CD4-positive, alpha-beta memory T cell (primary cell): Measurements from ENCODE around the gene HSPA4L. TPM values are rescaled to one million over a fixed set of nuclear protein-coding genes. Genes with fewer than 3 reads are reported as not detected.

Experiments
- CTCF ChIA-PET: fragments of 350-600 bp; sonication (Branson Sonifier 250); formaldehyde crosslinking; loops from one replicate; lab custom pipeline; 2021; ENCODE audit warnings: inconsistent platforms; ENCODE audit not compliant: partially characterized antibody; lab: Charles Lee
- POLR2A ChIA-PET: fragments of 350-600 bp; sonication (Branson Sonifier 250); formaldehyde crosslinking; loops from one replicate; lab custom pipeline; 2021; ENCODE audit not compliant: partially characterized antibody; lab: Charles Lee
- DNase-seq, 5 donors: peaks; one replicate each; pipeline versions ENCODE4 v3.0.0 to v3.0.0-alpha.2; 2020 to 2022; ENCODE audit warnings: mixed read lengths in 1 of 5
- H3K27ac ChIP-seq: one replicate; pipeline ENCODE4 v1.7.0; 2013; ENCODE audit warnings: low read depth, low read length
- H3K27me3 ChIP-seq: 2 replicates; pipeline ENCODE4 v1.7.0; 2013; ENCODE audit warnings: mild to moderate bottlenecking, low read length, moderate library complexity; ENCODE audit not compliant: insufficient read depth
- H3K36me3 ChIP-seq: 2 replicates; pipeline ENCODE4 v1.7.0; 2013; ENCODE audit warnings: mild to moderate bottlenecking, low read length, moderate library complexity; ENCODE audit not compliant: insufficient read depth
- H3K4me1 ChIP-seq: 2 replicates; pipeline ENCODE4 v1.7.0; 2013; ENCODE audit warnings: mild to moderate bottlenecking, low read length, moderate library complexity; ENCODE audit not compliant: insufficient read depth
- H3K4me3 ChIP-seq, 2 donors: one replicate each; pipeline ENCODE4 v1.7.0; 2013; ENCODE audit warnings: low read length in 2 of 2, mild to moderate bottlenecking in 1 of 2
- H3K9me3 ChIP-seq, 2 donors: one replicate each; pipeline ENCODE4 v1.7.0; 2013; ENCODE audit warnings: low read length in 2 of 2, control low read depth in 1 of 2; ENCODE audit not compliant: control insufficient read depth in 1 of 2
- H3K27ac Mint-ChIP-seq, 7 donors: one replicate each; pipeline ENCODE4 v1.8.0; 2020 to 2021; ENCODE audit warnings: mixed read lengths in 7 of 7, mild to moderate bottlenecking in 6 of 7, inconsistent platforms in 3 of 7, moderate library complexity in 3 of 7
- H3K27me3 Mint-ChIP-seq, 2 donors: one replicate each; pipeline ENCODE4 v1.8.0; 2020 to 2021; ENCODE audit warnings: mixed read lengths in 2 of 2
- H3K36me3 Mint-ChIP-seq, 2 donors: one replicate each; pipeline ENCODE4 v1.8.0; 2020 to 2021; ENCODE audit warnings: mixed read lengths in 2 of 2, inconsistent platforms in 1 of 2, mild to moderate bottlenecking in 1 of 2
- H3K4me1 Mint-ChIP-seq, 4 donors: one replicate each; pipeline ENCODE4 v1.8.0; 2020 to 2021; ENCODE audit warnings: mixed read lengths in 4 of 4, mild to moderate bottlenecking in 1 of 4
- H3K4me3 Mint-ChIP-seq, 8 donors: one replicate each; pipeline ENCODE4 v1.8.0; 2020 to 2021; ENCODE audit warnings: mixed read lengths in 8 of 8, mild to moderate bottlenecking in 7 of 8, moderate library complexity in 6 of 8, inconsistent platforms in 3 of 8
- H3K9me3 Mint-ChIP-seq, 8 donors: one replicate each; pipeline ENCODE4 v1.8.0; 2020 to 2021; ENCODE audit warnings: mixed read lengths in 8 of 8, mild to moderate bottlenecking in 5 of 8, inconsistent platforms in 3 of 8, moderate library complexity in 1 of 8
- intact Hi-C: fragments of 100-400 bp; cut with micrococcal nuclease; formaldehyde crosslinking; loops from one replicate; pipeline ENCODE4 v1.15.1; 2023
- polyA plus RNA-seq, 2 donors: library from polyadenylated mRNA; unstranded; fragments of 300-500 nt; fragmentation: Illumina TruSeq; gene quantifications; one replicate each; pipeline ENCODE4 v1.2.3, GENCODE V29; 2021
- total RNA-seq, 2 experiments: library from RNA; stranded (reverse); gene quantifications; one replicate each; pipeline ENCODE4 v1.2.3, GENCODE V29; 2021

Gene HSPA4L
- total and polyA plus RNA-seq, 4 experiments from 2014 or later: not detected

- H3K4me3 ChIP-seq: no peak overlapping the region
- H3K4me1 ChIP-seq: no peaks in the 10 kb centered on the region
- no peaks in the 10 kb centered on the region for H3K9me3 ChIP-seq
- peaks cover 7% of the 10 kb centered on the region in 2 donors for H3K27me3 Mint-ChIP-seq
- intact Hi-C loops: no loop called here
- POLR2A ChIA-PET: no interaction called here
- H3K4me3 Mint-ChIP-seq: no peak overlapping the region
- no peaks in the 10 kb centered on the region for H3K36me3 Mint-ChIP-seq
- H3K36me3 ChIP-seq: no peaks in the 10 kb centered on the region
- no peaks in the 10 kb centered on the region for H3K9me3 Mint-ChIP-seq
- CTCF ChIA-PET: no interaction called here
- no peaks in the 10 kb centered on the region for H3K4me1 Mint-ChIP-seq
- no peaks in the 10 kb centered on the region for H3K27me3 ChIP-seq
- no peak overlapping the region for H3K27ac Mint-ChIP-seq
- H3K27ac ChIP-seq: no peak overlapping the region
- DNase-seq: no peak
Measured at GRCh38 chr4:127822430-127822829, 40.3 kb downstream of the HSPA4L start.

- Mint-ChIP-seq H3K27me3 (peaks cover 6 to 10% of the 10 kb centered on the region in 2 donors), H3K9me3 (peaks cover 0 to 2% (median 0%) of the 10 kb centered on the region in 8 donors), H3K4me1 (no peaks in the 10 kb centered on the region), H3K4me3 (no peak overlapping the region), H3K36me3 (no peaks in the 10 kb centered on the region), H3K27ac (no peak overlapping the region)
- ChIA-PET CTCF (no interaction called here), POLR2A (no interaction called here)
- H3K9me3 ChIP-seq: no peaks in the 10 kb centered on the region
- DNase-seq: no peak
- no peaks in the 10 kb centered on the region for H3K36me3 ChIP-seq
- no peak overlapping the region for H3K27ac ChIP-seq
- no peaks in the 10 kb centered on the region for H3K4me1 ChIP-seq
- H3K27me3 ChIP-seq: no peaks in the 10 kb centered on the region
- no peak overlapping the region for H3K4me3 ChIP-seq
- intact Hi-C loops: no loop called here
Measured at GRCh38 chr4:127828121-127828520, 46.0 kb downstream of the HSPA4L start.

GRCh38 chr4:127829014-127829413, 46.9 kb downstream of the HSPA4L start:
- Histone ChIP-seq H3K4me1 (no peaks in the 10 kb centered on the region), H3K36me3 (no peaks in the 10 kb centered on the region), H3K9me3 (no peaks in the 10 kb centered on the region), H3K4me3 (no peak overlapping the region), H3K27ac (no peak overlapping the region), H3K27me3 (no peaks in the 10 kb centered on the region)
- ChIA-PET CTCF (no interaction called here), POLR2A (no interaction called here)
- Mint-ChIP-seq H3K27me3 (peaks cover 4 to 8% of the 10 kb centered on the region in 2 donors), H3K4me1 (no peaks in the 10 kb centered on the region), H3K9me3 (peaks cover 0 to 2% (median 0%) of the 10 kb centered on the region in 8 donors), H3K27ac (no peak overlapping the region), H3K36me3 (no peaks in the 10 kb centered on the region), H3K4me3 (no peak overlapping the region)
- intact Hi-C loops: no loop called here
- no peak for DNase-seq

GRCh38 chr4:127832585-127832984, 50.5 kb downstream of the HSPA4L start:
- CTCF ChIA-PET: no interaction called here

GRCh38 chr4:127843704-127844600, 61.8 kb downstream of the HSPA4L start:
- peaks cover 4 to 35% (median 27%) of the 10 kb centered on the region in 8 donors for H3K9me3 Mint-ChIP-seq
- no peaks in the 10 kb centered on the region for H3K27me3 Mint-ChIP-seq
- intact Hi-C loops: no loop called here
- no peaks in the 10 kb centered on the region for H3K27me3 ChIP-seq
- peaks cover 24 to 52% of the 10 kb centered on the region in 2 donors for H3K36me3 Mint-ChIP-seq
- H3K4me3 ChIP-seq: no peak overlapping the region
- peaks cover 0 to 10% of the 10 kb centered on the region in 2 donors for H3K9me3 ChIP-seq
- no peak overlapping the region for H3K27ac Mint-ChIP-seq
- DNase-seq: no peak
- ChIA-PET CTCF (no interaction called here), POLR2A (no interaction called here)
- H3K36me3 ChIP-seq: no peaks in the 10 kb centered on the region
- H3K4me1 Mint-ChIP-seq: peaks cover 0 to 4% (median 0%) of the 10 kb centered on the region in 4 donors
- no peaks in the 10 kb centered on the region for H3K4me1 ChIP-seq
- H3K4me3 Mint-ChIP-seq: no peak overlapping the region
- H3K27ac ChIP-seq: no peak overlapping the region

More at GRCh38 chr4:127832585-127832984, 50.5 kb downstream of the HSPA4L start:
- Histone ChIP-seq H3K27me3 (no peaks in the 10 kb centered on the region), H3K4me1 (no peaks in the 10 kb centered on the region), H3K27ac (no peak overlapping the region), H3K36me3 (no peaks in the 10 kb centered on the region), H3K4me3 (no peak overlapping the region), H3K9me3 (no peaks in the 10 kb centered on the region)
- no peaks in the 10 kb centered on the region for H3K4me1 Mint-ChIP-seq
- POLR2A ChIA-PET: no interaction called here
- no peak overlapping the region for H3K27ac Mint-ChIP-seq
- intact Hi-C loops: no loop called here
- peaks cover 0 to 2% (median 0%) of the 10 kb centered on the region in 8 donors for H3K9me3 Mint-ChIP-seq
- H3K27me3 Mint-ChIP-seq: peaks cover 2 to 3% of the 10 kb centered on the region in 2 donors
- H3K4me3 Mint-ChIP-seq: no peak overlapping the region
- H3K36me3 Mint-ChIP-seq: no peaks in the 10 kb centered on the region
- no peak for DNase-seq

GRCh38 chr4:127844601-127845116, 62.5 kb downstream of the HSPA4L start:
- no peak overlapping the region for H3K27ac Mint-ChIP-seq
- no peak for DNase-seq
- ChIA-PET CTCF (no interaction called here), POLR2A (no interaction called here)
- peaks cover 27 to 56% of the 10 kb centered on the region in 2 donors for H3K36me3 Mint-ChIP-seq
- Histone ChIP-seq H3K27ac (no peak overlapping the region), H3K4me1 (no peaks in the 10 kb centered on the region), H3K36me3 (no peaks in the 10 kb centered on the region), H3K9me3 (peaks cover 0 to 18% of the 10 kb centered on the region in 2 donors), H3K4me3 (no peak overlapping the region), H3K27me3 (no peaks in the 10 kb centered on the region)
- peaks cover 0 to 4% (median 0%) of the 10 kb centered on the region in 4 donors for H3K4me1 Mint-ChIP-seq
- intact Hi-C loops: no loop called here
- H3K27me3 Mint-ChIP-seq: no peaks in the 10 kb centered on the region
- no peak overlapping the region for H3K4me3 Mint-ChIP-seq
- peaks cover 4 to 41% (median 32%) of the 10 kb centered on the region in 8 donors for H3K9me3 Mint-ChIP-seq

GRCh38 chr4:127846061-127846460, 63.9 kb downstream of the HSPA4L start:
- Histone ChIP-seq H3K27me3 (no peaks in the 10 kb centered on the region), H3K36me3 (no peaks in the 10 kb centered on the region), H3K4me3 (no peak overlapping the region), H3K27ac (no peak overlapping the region), H3K4me1 (no peaks in the 10 kb centered on the region), H3K9me3 (peaks cover 0 to 26% of the 10 kb centered on the region in 2 donors)
- CTCF ChIA-PET: interaction anchor here (0.7 kb wide), 1 partner anchor 1491 kb away, joined by 5 read pairs; no protein-coding TSS in a partner anchor
- POLR2A ChIA-PET: no interaction called here
- Mint-ChIP-seq H3K4me1 (peaks cover 0 to 4% (median 0%) of the 10 kb centered on the region in 4 donors), H3K9me3 (peaks cover 6 to 54% (median 46%) of the 10 kb centered on the region in 8 donors), H3K27me3 (no peaks in the 10 kb centered on the region), H3K36me3 (peaks cover 39 to 66% of the 10 kb centered on the region in 2 donors), H3K4me3 (no peak overlapping the region), H3K27ac (no peak overlapping the region)
- DNase-seq: no peak
- intact Hi-C loops: no loop called here
